Lower leg skin (tissue), 3 donors: ENCODE data around the gene PPP1R12B.
"Not testable (repeated sequence)": the region's sequence is repeated elsewhere in the genome, so short reads cannot be mapped to it uniquely, and the experiment has no call there.

ENCODE experiments used
- POLR2A ChIP-seq, 2 donors: fragments of 450-650 bp; IDR thresholded peaks; one replicate each; pipeline ENCODE4 v1.6.1; 2016 to 2017; ENCODE audit warnings: antibody characterized with exemption in 2 of 2, mild to moderate bottlenecking in 1 of 2, moderate library complexity in 1 of 2
- TF ChIP-seq, protein P1 (sequence below), 3 donors: fragments of 450-650 bp; IDR thresholded peaks; one replicate each; pipeline ENCODE4 v1.5.1; 2016; ENCODE audit warnings: antibody characterized with exemption in 3 of 3, mild to moderate bottlenecking in 3 of 3, moderate library complexity in 2 of 3

DNA sequence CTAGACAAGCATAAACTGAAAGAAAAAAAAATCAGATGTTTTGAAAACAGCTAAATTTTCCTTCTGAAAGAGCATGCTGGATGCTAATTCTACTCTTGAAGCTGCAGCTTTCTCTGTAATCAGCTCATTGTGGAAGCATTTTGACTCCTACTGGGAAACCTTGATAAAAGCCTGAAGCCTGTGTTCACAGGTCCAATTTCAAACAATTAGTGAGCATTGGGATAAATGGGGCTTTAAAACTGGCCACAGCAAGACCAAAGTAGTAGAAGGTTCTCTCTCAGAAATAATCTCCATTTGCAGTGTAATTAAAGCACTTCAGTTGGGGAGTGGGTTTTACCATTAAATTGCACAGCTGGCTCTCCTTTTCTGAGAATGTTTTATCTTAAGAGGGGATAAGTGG is 110.2 kb downstream of the PPP1R12B start:
- TF ChIP-seq, protein P1, sequence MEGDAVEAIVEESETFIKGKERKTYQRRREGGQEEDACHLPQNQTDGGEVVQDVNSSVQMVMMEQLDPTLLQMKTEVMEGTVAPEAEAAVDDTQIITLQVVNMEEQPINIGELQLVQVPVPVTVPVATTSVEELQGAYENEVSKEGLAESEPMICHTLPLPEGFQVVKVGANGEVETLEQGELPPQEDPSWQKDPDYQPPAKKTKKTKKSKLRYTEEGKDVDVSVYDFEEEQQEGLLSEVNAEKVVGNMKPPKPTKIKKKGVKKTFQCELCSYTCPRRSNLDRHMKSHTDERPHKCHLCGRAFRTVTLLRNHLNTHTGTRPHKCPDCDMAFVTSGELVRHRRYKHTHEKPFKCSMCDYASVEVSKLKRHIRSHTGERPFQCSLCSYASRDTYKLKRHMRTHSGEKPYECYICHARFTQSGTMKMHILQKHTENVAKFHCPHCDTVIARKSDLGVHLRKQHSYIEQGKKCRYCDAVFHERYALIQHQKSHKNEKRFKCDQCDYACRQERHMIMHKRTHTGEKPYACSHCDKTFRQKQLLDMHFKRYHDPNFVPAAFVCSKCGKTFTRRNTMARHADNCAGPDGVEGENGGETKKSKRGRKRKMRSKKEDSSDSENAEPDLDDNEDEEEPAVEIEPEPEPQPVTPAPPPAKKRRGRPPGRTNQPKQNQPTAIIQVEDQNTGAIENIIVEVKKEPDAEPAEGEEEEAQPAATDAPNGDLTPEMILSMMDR (IDR thresholded peaks at IDR 0.05): not testable (repeated sequence)
- not testable (repeated sequence) for TF ChIP-seq POLR2A (IDR thresholded peaks at IDR 0.05)
